ENCODE data around the gene GPR132. TPM values are rescaled to one million over a fixed set of nuclear protein-coding genes. Genes with fewer than 3 reads are reported as not detected.

Gene GPR132
- total and polyA plus RNA-seq, 2 of the 8 experiments (the other 6 are each of a cell fraction or from before 2014, with no cell fraction given) = 0.11 TPM; not detected in 1

- WGBS, 2 experiments (ENCODE audit: extremely low coverage in 1 of 2, insufficient coverage in 1 of 2, insufficient read length in 1 of 2, insufficient replicate concordance in 2 of 2, low coverage in 1 of 2, low lambda C conversion rate in 2 of 2, missing lambda C conversion rate in 1 of 2) = 90% methylated on average over 16 of the region's 17 CpGs; no CpG with 5 or more reads in 1 of the 2 experiments
- Histone ChIP-seq H3K4me1 (replicated peaks in 1 of 4; ENCODE audit: control insufficient read depth in 3 of 4, insufficient read depth in 4 of 4, low read length in 3 of 4) (peaks cover 0 to 2% (median under 1%) of the 10 kb centered on the region in 4 experiments; a peak in 2 of 7 replicates), H3K9me3 (ENCODE audit: insufficient read depth in 2 of 2, low read depth in 1 of 2, low read length in 1 of 2) (no peaks in the 10 kb centered on the region), H2BK5ac (ENCODE audit: low read depth, low read length) (no peak overlapping the region), H4K5ac (ENCODE audit: insufficient read length, low read depth, low read length) (no peak overlapping the region), H3K4ac (replicated peaks; ENCODE audit: insufficient read length, low read depth, low read length) (no peak overlapping the region), H3K14ac (ENCODE audit: insufficient read length) (no peak overlapping the region), H4K91ac (replicated peaks; ENCODE audit: insufficient read length, low read length) (no peak overlapping the region), H3K27ac (ENCODE audit: low read depth, low read length) (no peak overlapping the region), H3K23me2 (ENCODE audit: low read depth, low read length) (no peaks in the 10 kb centered on the region), H4K8ac (ENCODE audit: extremely low read depth, insufficient read depth, low read length) (no peak overlapping the region; the same call in 1 of the 2 replicates), H3K56ac (replicated peaks; ENCODE audit: insufficient read length, low read depth, low read length) (no peak overlapping the region), H3K79me1 (ENCODE audit: low read depth, low read length) (no peaks in the 10 kb centered on the region), H2AK5ac (ENCODE audit: low read depth, low read length) (no peak overlapping the region), H2AFZ (ENCODE audit: low read length) (no peak overlapping the region), H3K36me3 (ENCODE audit: control insufficient read depth in 2 of 4, insufficient read depth in 4 of 4, low read length in 3 of 4) (no peaks in the 10 kb centered on the region), H3K23ac (ENCODE audit: insufficient read length) (no peak overlapping the region), H3K4me3 (ENCODE audit: extremely low read depth in 1 of 4, insufficient read depth in 2 of 4, low read depth in 3 of 4, low read length in 4 of 4) (no peak overlapping the region), H3K4me2 (ENCODE audit: insufficient read depth in 1 of 2, low read depth in 2 of 2, low read length in 2 of 2) (no peak overlapping the region), H2BK120ac (replicated peaks; ENCODE audit: low read depth, low read length) (no peak overlapping the region), H2BK12ac (ENCODE audit: low read depth, low read length) (no peak overlapping the region), H3K79me2 (ENCODE audit: control insufficient read depth in 1 of 2, insufficient read depth in 2 of 2, low read length in 2 of 2) (no peaks in the 10 kb centered on the region), H2BK15ac (ENCODE audit: low read length) (no peak overlapping the region), H3K18ac (ENCODE audit: extremely low read depth, low read length) (no peak overlapping the region), H2BK20ac (ENCODE audit: low read length) (no peak overlapping the region), H4K20me1 (replicated peaks in 1 of 2; ENCODE audit: control insufficient read depth in 1 of 2, insufficient read depth in 2 of 2, low read length in 2 of 2) (no peaks in the 10 kb centered on the region), H3K9ac (replicated peaks in 1 of 4; ENCODE audit: extremely low read depth in 1 of 4, low read depth in 3 of 4, low read length in 3 of 4) (no peak overlapping the region), H3K27me3 (replicated peaks in 1 of 4; ENCODE audit: control insufficient read depth in 3 of 4, extremely low read depth in 1 of 4, insufficient read depth in 3 of 4, low read length in 3 of 4) (peaks cover 0 to 8% (median 7%) of the 10 kb centered on the region in 4 experiments; a peak in 4 of 7 replicates)
- FAIRE-seq (no peak), DNase-seq (ENCODE audit: low read depth in 1 of 2, low spot score in 2 of 2) (no peak)
- TF ChIP-seq TAF1 (IDR thresholded peaks at IDR 0.05; ENCODE audit: low read depth, low read length) = no peak
- no peak for TF ChIP-seq ASH2L (IDR thresholded peaks at IDR 0.05; ENCODE audit: low read length)
- TF ChIP-seq JUN (IDR thresholded peaks at IDR 0.05; ENCODE audit: low read depth, low read length) = no peak
- TF ChIP-seq CHD1 (IDR thresholded peaks at IDR 0.05; ENCODE audit: low read depth, low read length) = no peak
- POLR2A ChIA-PET (ENCODE audit: partially characterized antibody) = interaction anchor here (1.1 to 1.7 kb wide), 2 partner anchors 20 to 52 kb away, joined by 3 to 4 read pairs; no protein-coding TSS in a partner anchor
- CTCF ChIA-PET (ENCODE audit: partially characterized antibody) = interaction anchor here (0.7 to 8.5 kb wide), 12 partner anchors 11 to 147 kb away, joined by 3 to 161 read pairs (median 4); partner anchors contain the start of gene CDCA4
Observed at GRCh38 chr14:105042813-105043212, 22.4 kb downstream of the GPR132 start.

All from H1 (cell line).